ENCODE results near the gene TMEM169. TPM values are rescaled to one million over a fixed set of nuclear protein-coding genes. Genes with fewer than 3 reads are reported as not detected.

Gene TMEM169
- total RNA-seq, 6 experiments from 2014 or later: 0.09 to 0.25 (median 0.13) TPM; not detected in 3

GRCh38 chr2:216041438-216041837 lies 40.3 kb upstream of the TMEM169 start:
- H3K9me3 Mint-ChIP-seq: no peaks in the 10 kb centered on the region
- H3K4me3 Mint-ChIP-seq: no peak overlapping the region
- no peak for DNase-seq
- TF ChIP-seq, protein P1, sequence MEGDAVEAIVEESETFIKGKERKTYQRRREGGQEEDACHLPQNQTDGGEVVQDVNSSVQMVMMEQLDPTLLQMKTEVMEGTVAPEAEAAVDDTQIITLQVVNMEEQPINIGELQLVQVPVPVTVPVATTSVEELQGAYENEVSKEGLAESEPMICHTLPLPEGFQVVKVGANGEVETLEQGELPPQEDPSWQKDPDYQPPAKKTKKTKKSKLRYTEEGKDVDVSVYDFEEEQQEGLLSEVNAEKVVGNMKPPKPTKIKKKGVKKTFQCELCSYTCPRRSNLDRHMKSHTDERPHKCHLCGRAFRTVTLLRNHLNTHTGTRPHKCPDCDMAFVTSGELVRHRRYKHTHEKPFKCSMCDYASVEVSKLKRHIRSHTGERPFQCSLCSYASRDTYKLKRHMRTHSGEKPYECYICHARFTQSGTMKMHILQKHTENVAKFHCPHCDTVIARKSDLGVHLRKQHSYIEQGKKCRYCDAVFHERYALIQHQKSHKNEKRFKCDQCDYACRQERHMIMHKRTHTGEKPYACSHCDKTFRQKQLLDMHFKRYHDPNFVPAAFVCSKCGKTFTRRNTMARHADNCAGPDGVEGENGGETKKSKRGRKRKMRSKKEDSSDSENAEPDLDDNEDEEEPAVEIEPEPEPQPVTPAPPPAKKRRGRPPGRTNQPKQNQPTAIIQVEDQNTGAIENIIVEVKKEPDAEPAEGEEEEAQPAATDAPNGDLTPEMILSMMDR (IDR thresholded peaks at IDR 0.05): no peak
- no peaks in the 10 kb centered on the region for H3K4me1 Mint-ChIP-seq (ENCODE audit: low read depth)
- no peaks in the 10 kb centered on the region for H3K27me3 Mint-ChIP-seq (ENCODE audit: insufficient read depth)
- H3K36me3 Mint-ChIP-seq (ENCODE audit: low read depth): no peaks in the 10 kb centered on the region
- no peak overlapping the region for H3K27ac Mint-ChIP-seq

DNA sequence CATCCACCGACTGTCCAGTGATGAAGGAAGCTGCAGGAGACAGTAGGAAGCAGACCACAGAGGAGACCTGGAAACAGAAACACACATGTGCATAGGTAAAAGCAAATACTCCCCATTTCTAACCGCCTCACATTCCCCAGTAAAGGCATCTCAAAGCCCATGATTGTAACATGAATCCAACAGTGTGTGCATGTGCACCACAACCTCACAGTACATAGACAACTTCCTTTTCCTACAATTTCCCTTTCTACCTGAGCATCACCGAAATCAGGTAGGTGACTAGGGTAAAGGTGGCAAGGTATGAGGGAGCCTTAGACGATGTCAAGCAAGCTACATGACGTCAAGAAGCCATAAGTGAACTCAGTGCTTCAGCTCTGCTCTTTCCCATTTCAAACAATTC lies 37.8 kb upstream of the TMEM169 start:
- H3K27ac Mint-ChIP-seq: no peak overlapping the region
- H3K27me3 Mint-ChIP-seq (ENCODE audit: insufficient read depth): no peaks in the 10 kb centered on the region
- no peaks in the 10 kb centered on the region for H3K9me3 Mint-ChIP-seq
- H3K36me3 Mint-ChIP-seq (ENCODE audit: low read depth): no peaks in the 10 kb centered on the region
- TF ChIP-seq, protein P1 (IDR thresholded peaks at IDR 0.05): no peak
- DNase-seq: no peak
- no peaks in the 10 kb centered on the region for H3K4me1 Mint-ChIP-seq (ENCODE audit: low read depth)
- H3K4me3 Mint-ChIP-seq: no peak overlapping the region

DNA sequence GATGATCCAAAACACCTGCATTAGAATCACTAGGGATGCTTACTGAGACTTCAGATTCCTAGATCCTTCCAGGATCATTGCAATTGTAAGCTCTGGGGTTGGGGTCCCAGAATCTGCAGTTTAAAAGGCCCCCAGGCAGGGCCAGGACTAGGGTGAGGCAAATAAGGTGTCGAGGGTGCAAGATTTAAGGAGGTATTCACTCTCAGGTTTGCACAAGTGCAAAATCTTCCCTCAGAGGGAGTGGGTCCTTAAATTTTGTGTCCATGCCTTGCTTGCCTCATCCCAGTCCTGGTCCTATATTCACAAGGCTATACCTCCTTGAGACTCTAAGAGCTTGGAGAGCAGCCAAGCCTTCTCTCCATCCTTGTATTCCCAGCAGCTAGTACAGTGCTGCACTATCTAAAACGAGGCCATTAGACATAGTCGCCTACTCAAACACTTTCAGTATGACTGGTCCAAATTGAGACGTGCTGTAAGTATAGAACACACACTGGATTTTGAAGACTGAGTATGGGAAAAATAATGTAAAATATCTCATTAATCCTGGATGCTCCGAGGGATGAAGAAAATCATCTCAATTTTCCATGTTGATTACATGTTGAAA lies 36.7 kb upstream of the TMEM169 start:
- H3K9me3 Mint-ChIP-seq: no peaks in the 10 kb centered on the region
- no peaks in the 10 kb centered on the region for H3K27me3 Mint-ChIP-seq (ENCODE audit: insufficient read depth)
- DNase-seq: no peak
- H3K36me3 Mint-ChIP-seq (ENCODE audit: low read depth): no peaks in the 10 kb centered on the region
- no peaks in the 10 kb centered on the region for H3K4me1 Mint-ChIP-seq (ENCODE audit: low read depth)
- H3K4me3 Mint-ChIP-seq: no peak overlapping the region
- TF ChIP-seq, protein P1 (IDR thresholded peaks at IDR 0.05): no peak
- no peak overlapping the region for H3K27ac Mint-ChIP-seq

- TF ChIP-seq, protein P1 (IDR thresholded peaks at IDR 0.05): no peak
- Mint-ChIP-seq H3K4me1 (ENCODE audit: low read depth) (no peaks in the 10 kb centered on the region), H3K27ac (no peak overlapping the region), H3K4me3 (no peak overlapping the region), H3K9me3 (no peaks in the 10 kb centered on the region), H3K36me3 (ENCODE audit: low read depth) (peaks cover under 1% of the 10 kb centered on the region; the same call in 1 of the 2 replicates), H3K27me3 (ENCODE audit: insufficient read depth) (no peaks in the 10 kb centered on the region)
- no peak for DNase-seq
Measured at GRCh38 chr2:216047397-216047796, 34.3 kb upstream of the TMEM169 start.

DNA sequence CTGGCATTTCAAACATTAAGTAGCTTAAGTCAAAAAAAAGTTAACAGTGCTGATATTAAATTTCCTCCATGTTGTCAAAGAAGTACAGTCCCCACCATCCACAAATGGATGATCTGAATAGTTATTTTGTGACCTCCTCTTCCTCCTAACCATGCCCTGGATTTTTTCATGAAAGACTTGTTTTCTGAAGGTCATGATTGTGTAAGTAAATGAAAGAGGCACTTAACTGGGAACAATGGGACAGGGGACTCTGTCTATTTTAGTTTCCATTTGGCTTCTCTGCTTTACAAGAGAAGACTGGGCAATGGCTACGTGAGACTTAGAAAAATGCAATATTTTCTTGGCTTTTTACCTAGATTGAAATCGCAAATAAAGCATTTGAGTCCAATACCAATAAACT lies 32.3 kb upstream of the TMEM169 start:
- no peak for DNase-seq
- Mint-ChIP-seq H3K27ac (no peak overlapping the region), H3K36me3 (ENCODE audit: low read depth) (peaks cover 5% of the 10 kb centered on the region; the same call in 1 of the 2 replicates), H3K9me3 (no peaks in the 10 kb centered on the region), H3K27me3 (ENCODE audit: insufficient read depth) (no peaks in the 10 kb centered on the region; the same call in 1 of the 2 replicates), H3K4me1 (ENCODE audit: low read depth) (no peaks in the 10 kb centered on the region), H3K4me3 (no peak overlapping the region)
- TF ChIP-seq, protein P1 (IDR thresholded peaks at IDR 0.05): no peak

Measured in HFFc6 (cell line).